Testis (tissue), 2 donors: ENCODE data around the gene YBX2.

Source experiments
- POLR2A ChIP-seq: fragments of 450-650 bp; IDR thresholded peaks from one replicate; pipeline ENCODE4 v1.6.1; 2017; ENCODE audit warnings: antibody characterized with exemption, mild to moderate bottlenecking, moderate library complexity
- TF ChIP-seq, protein P1 (sequence below), 3 experiments: fragments of 450-650 bp in 2 of 3; fragments of 200-600 bp in 1 of 3; sonication (generic) in 1 of 3; IDR thresholded peaks; one replicate each; pipeline ENCODE4 v1.5.1; 2016 to 2019; ENCODE audit warnings: antibody characterized with exemption in 3 of 3, mild to moderate bottlenecking in 2 of 3, moderate library complexity in 1 of 3

DNA sequence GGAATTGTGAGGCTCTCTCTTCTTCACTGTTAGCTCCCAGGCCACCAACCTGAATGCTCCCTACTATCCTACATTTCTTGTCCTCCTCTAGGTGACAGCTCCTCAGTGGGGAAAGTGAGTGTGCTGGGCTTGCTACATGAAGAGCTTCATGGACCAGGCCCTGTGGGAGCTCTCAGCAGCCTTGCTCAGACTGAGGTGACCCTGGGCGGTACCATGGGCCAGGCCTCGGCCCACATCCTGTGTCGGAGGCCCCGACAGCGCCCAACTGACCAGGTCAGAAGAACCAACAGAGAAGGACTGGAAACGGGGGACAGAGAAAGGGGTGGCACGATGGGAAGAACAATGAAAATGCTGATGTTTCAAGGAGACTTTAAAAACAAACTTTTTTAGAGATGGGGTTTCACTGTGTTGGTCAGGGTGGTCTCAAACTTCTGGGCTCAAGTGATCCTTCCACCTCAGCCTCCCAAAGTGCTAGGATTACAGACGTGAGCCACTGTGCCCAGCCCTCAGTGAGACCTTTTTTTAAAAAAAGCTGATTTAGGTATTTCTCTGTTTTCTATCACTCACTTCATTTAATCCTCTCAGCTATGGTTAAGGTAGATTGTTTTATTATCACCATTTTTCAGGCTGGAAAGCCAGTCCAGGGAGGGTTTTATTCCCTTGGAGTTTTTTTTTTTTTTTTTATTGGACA, 37.5 kb downstream of the YBX2 start:
- TF ChIP-seq, protein P1, sequence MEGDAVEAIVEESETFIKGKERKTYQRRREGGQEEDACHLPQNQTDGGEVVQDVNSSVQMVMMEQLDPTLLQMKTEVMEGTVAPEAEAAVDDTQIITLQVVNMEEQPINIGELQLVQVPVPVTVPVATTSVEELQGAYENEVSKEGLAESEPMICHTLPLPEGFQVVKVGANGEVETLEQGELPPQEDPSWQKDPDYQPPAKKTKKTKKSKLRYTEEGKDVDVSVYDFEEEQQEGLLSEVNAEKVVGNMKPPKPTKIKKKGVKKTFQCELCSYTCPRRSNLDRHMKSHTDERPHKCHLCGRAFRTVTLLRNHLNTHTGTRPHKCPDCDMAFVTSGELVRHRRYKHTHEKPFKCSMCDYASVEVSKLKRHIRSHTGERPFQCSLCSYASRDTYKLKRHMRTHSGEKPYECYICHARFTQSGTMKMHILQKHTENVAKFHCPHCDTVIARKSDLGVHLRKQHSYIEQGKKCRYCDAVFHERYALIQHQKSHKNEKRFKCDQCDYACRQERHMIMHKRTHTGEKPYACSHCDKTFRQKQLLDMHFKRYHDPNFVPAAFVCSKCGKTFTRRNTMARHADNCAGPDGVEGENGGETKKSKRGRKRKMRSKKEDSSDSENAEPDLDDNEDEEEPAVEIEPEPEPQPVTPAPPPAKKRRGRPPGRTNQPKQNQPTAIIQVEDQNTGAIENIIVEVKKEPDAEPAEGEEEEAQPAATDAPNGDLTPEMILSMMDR (IDR thresholded peaks at IDR 0.05) = no peak
- TF ChIP-seq POLR2A = no peak
